Nephron progenitor cell (in vitro differentiated cells): ENCODE data around the gene DGLUCY.
"Not testable (repeated sequence)": the region's sequence is repeated elsewhere in the genome, so short reads cannot be mapped to it uniquely, and the experiment has no call there.

Experiments
- DNase-seq: peaks from one replicate; pipeline ENCODE4 v3.0.0; 2021
- H3K27ac Mint-ChIP-seq: 2 replicates; pipeline ENCODE4 v1.8.0; 2021; ENCODE audit warnings: mild to moderate bottlenecking, moderate library complexity, mixed read lengths
- H3K27me3 Mint-ChIP-seq: 2 replicates; pipeline ENCODE4 v1.8.0; 2021; ENCODE audit warnings: mild to moderate bottlenecking, low read depth, mixed read lengths; ENCODE audit not compliant: poor library complexity
- H3K36me3 Mint-ChIP-seq: 2 replicates; pipeline ENCODE4 v1.8.0; 2021; ENCODE audit warnings: low read depth, mixed read lengths
- H3K4me1 Mint-ChIP-seq: 2 replicates; pipeline ENCODE4 v1.8.0; 2021; ENCODE audit warnings: mixed read lengths
- H3K4me3 Mint-ChIP-seq: 2 replicates; pipeline ENCODE4 v1.8.0; 2021; ENCODE audit warnings: mild to moderate bottlenecking, moderate library complexity, mixed read lengths
- H3K9me3 Mint-ChIP-seq: 2 replicates; pipeline ENCODE4 v1.8.0; 2021; ENCODE audit warnings: mild to moderate bottlenecking, moderate library complexity, mixed read lengths
- TF ChIP-seq, protein P1 (sequence below): fragments of 200-600 bp; sonication (generic); IDR thresholded peaks from 2 replicates; pipeline ENCODE4 v1.5.0; 2021; ENCODE audit warnings: antibody characterized with exemption

The DGLUCY gene

GRCh38 chr14:91078095-91078737 is 35.7 kb upstream of the DGLUCY start:
- H3K4me1 Mint-ChIP-seq = peaks cover 4% of the 10 kb centered on the region
- peaks cover 3% of the 10 kb centered on the region for H3K27me3 Mint-ChIP-seq
- no peaks in the 10 kb centered on the region for H3K9me3 Mint-ChIP-seq
- H3K36me3 Mint-ChIP-seq = no peaks in the 10 kb centered on the region
- no peak overlapping the region for H3K27ac Mint-ChIP-seq
- TF ChIP-seq, protein P1, sequence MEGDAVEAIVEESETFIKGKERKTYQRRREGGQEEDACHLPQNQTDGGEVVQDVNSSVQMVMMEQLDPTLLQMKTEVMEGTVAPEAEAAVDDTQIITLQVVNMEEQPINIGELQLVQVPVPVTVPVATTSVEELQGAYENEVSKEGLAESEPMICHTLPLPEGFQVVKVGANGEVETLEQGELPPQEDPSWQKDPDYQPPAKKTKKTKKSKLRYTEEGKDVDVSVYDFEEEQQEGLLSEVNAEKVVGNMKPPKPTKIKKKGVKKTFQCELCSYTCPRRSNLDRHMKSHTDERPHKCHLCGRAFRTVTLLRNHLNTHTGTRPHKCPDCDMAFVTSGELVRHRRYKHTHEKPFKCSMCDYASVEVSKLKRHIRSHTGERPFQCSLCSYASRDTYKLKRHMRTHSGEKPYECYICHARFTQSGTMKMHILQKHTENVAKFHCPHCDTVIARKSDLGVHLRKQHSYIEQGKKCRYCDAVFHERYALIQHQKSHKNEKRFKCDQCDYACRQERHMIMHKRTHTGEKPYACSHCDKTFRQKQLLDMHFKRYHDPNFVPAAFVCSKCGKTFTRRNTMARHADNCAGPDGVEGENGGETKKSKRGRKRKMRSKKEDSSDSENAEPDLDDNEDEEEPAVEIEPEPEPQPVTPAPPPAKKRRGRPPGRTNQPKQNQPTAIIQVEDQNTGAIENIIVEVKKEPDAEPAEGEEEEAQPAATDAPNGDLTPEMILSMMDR = no peak
- DNase-seq = no peak
- no peak overlapping the region for H3K4me3 Mint-ChIP-seq

- Mint-ChIP-seq H3K27me3 (peaks cover 3% of the 10 kb centered on the region), H3K27ac (no peak overlapping the region), H3K4me1 (peaks cover 4% of the 10 kb centered on the region), H3K4me3 (no peak overlapping the region), H3K9me3 (no peaks in the 10 kb centered on the region), H3K36me3 (no peaks in the 10 kb centered on the region)
- TF ChIP-seq, protein P1 = no peak
- no peak for DNase-seq
Observed at GRCh38 chr14:91080071-91080470, 33.8 kb upstream of the DGLUCY start.

DNA sequence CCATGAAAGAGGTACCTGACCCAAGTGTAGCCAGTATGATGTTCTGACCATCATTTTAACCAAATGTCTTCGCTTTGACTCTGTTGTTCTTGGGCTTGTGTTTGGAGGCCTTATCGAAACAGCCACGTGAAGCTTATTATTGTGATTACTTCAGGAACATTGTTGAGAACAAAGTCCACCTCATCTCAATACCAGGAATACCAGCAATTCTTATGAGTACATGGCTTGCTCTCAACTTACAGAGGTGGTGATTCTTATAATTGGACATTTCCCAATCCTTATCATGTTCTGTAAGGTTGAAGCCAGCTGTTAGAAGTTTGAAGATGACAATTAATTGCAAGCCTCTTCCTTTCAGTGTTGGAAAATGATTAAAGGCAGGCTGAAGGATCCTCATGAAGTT is 31.6 kb upstream of the DGLUCY start:
- Mint-ChIP-seq H3K4me1 (peaks cover 4% of the 10 kb centered on the region), H3K27ac (no peak overlapping the region), H3K4me3 (no peak overlapping the region), H3K36me3 (no peaks in the 10 kb centered on the region), H3K27me3 (peaks cover 3% of the 10 kb centered on the region), H3K9me3 (peaks cover 5% of the 10 kb centered on the region)
- TF ChIP-seq, protein P1 = no peak
- no peak for DNase-seq

- Mint-ChIP-seq H3K27ac (no peak overlapping the region), H3K27me3 (no peaks in the 10 kb centered on the region), H3K4me3 (no peak overlapping the region), H3K9me3 (peaks cover 5% of the 10 kb centered on the region), H3K4me1 (no peaks in the 10 kb centered on the region), H3K36me3 (no peaks in the 10 kb centered on the region)
- DNase-seq = no peak
- TF ChIP-seq, protein P1 = no peak
Observed at GRCh38 chr14:91084516-91084915, 29.4 kb upstream of the DGLUCY start.

DNA sequence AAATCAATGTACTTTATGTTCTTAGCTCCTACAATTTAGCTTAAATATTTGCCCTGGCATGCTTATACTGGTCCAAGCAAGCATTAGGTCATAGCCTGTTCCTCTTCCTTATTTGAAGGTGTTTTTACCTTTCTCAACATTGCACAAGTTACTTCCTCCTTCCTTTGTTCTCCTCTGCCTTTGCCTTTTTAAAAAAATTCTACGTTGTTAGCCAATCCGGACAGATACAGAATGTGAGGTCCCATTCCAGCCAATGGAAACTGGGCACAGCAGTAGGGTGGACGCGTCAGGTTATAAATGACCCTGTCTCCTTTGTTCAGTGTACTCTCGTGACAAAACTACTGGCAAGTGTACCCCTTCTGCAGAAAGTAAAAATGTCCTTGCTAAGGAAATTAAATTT is 26.4 kb upstream of the DGLUCY start:
- H3K4me3 Mint-ChIP-seq, DNase-seq, H3K27me3 Mint-ChIP-seq, H3K4me1 Mint-ChIP-seq, H3K9me3 Mint-ChIP-seq, H3K36me3 Mint-ChIP-seq, H3K27ac Mint-ChIP-seq: not testable (repeated sequence)

DNA sequence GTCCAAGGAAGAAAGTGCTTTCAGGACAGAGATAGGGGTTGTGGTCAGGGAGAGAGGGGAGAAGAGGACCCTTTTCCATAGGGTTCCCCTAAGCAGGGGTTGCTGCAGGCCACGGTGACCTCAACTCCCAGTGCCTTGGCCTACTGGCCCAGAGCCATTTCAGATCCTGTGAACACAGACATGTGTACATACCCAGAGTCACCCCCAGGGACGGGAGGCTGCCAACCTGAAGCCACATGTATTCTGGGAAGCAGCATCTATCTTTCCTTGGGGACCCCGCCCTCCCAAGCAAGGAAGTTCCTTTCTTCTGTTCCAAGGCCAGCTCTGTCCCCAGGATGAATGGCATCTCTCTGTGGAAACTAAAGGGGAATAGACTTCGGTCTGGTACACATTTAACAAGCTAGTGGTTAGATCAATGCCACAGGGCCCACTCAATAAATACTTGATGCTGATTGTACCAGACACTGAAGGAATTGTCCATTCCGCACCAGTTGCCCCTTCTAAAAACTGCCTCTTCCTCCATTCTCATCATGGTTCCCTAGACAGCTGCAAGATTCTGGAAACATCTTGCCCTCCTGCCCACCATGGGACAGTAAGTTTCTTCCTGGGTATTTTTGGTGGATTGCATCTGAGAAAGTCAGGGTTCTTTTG is 25.2 kb upstream of the DGLUCY start:
- peaks cover 9% of the 10 kb centered on the region for H3K27me3 Mint-ChIP-seq

More for the DNA sequence above, 25.2 kb upstream of the DGLUCY start:
- Mint-ChIP-seq H3K9me3 (peaks cover 5% of the 10 kb centered on the region), H3K4me3 (no peak overlapping the region), H3K4me1 (no peaks in the 10 kb centered on the region), H3K27ac (no peak overlapping the region), H3K36me3 (no peaks in the 10 kb centered on the region)
- TF ChIP-seq, protein P1 = no peak
- no peak for DNase-seq
